HCT116 (cell line): ENCODE data around the gene TSPEAR. TPM values are rescaled to one million over a fixed set of nuclear protein-coding genes. Genes with fewer than 3 reads are reported as not detected.

Experiments
- ATAC-seq: fragments of 200-7000 bp; cut with Tn5 transposase; 2 replicates; pipeline ENCODE4 v1.9.1; 2020; ENCODE audit warnings: mild to moderate bottlenecking, moderate library complexity
- BruUV-seq: library from RNA; stranded (reverse); fragments of 400-500 nt; replicated peaks from 2 replicates; lab custom pipeline; 2021; lab: Mats Ljungman, UMichigan
- CTCF ChIA-PET: fragments of 300-600 bp; sonication (Branson Sonifier 250); formaldehyde crosslinking; loops from one replicate; lab custom pipeline; 2021; ENCODE audit warnings: antibody characterized with exemption; lab: Charles Lee
- POLR2A ChIA-PET: fragments of 300-600, 350-600 bp; sonication (Branson Sonifier 250); formaldehyde crosslinking; loops from one replicate; lab custom pipeline; 2021; ENCODE audit warnings: antibody characterized with exemption; lab: Charles Lee
- RAD21 ChIA-PET, 2 experiments: fragments of 300-600 bp; sonication (Branson Sonifier 250); formaldehyde crosslinking; loops; one replicate each; lab custom pipeline; 2023; ENCODE audit warnings: low total read pairs in 2 of 2; ENCODE audit not compliant: uncharacterized antibody in 2 of 2, unreplicated experiment in 2 of 2, low non-redundant PET in 1 of 2; lab: Charles Lee
- DNase-seq: peaks from one replicate; pipeline ENCODE4 v3.0.0-alpha.2; 2010; ENCODE audit warnings: low read depth, low spot score
- H2AFZ ChIP-seq: fragments of 200-600 bp; shearing (Covaris generic), sonication (generic); 2 replicates; pipeline ENCODE4 v1.6.1; 2017; ENCODE audit warnings: low read depth, mixed run types, mixed read lengths, antibody characterized with exemption, low read length; ENCODE audit not compliant: poor library complexity, severe bottlenecking
- H3K27ac ChIP-seq: 2 replicates; pipeline ENCODE4 v1.5.1; 2012; ENCODE audit warnings: low read depth, low read length
- H3K27me3 ChIP-seq: fragments of 200-600 bp; sonication (generic); 2 replicates; pipeline ENCODE4 v1.6.1; 2016; ENCODE audit warnings: mixed run types, low read length, mixed read lengths; ENCODE audit not compliant: insufficient read depth
- H3K36me3 ChIP-seq, 2 experiments: fragments of 200-500 bp in 1 of 2; fragments of 200-600 bp in 1 of 2; sonication (Bioruptor generic) in 1 of 2; sonication (generic) in 1 of 2; 2 replicates each; pipeline versions ENCODE4 v1.5.1 to v1.6.1; 2014 to 2016; ENCODE audit warnings: low read length in 2 of 2, inconsistent platforms in 1 of 2, mixed read lengths in 1 of 2, mixed run types in 1 of 2; ENCODE audit not compliant: insufficient read depth in 2 of 2, control insufficient read depth in 1 of 2
- H3K4me1 ChIP-seq, 2 experiments: fragments of 200-600 bp in 1 of 2; sonication (generic) in 1 of 2; 2 replicates each; pipeline versions ENCODE4 v1.5.1 to v1.6.1; 2012 to 2017; ENCODE audit warnings: low read length in 2 of 2, inconsistent platforms in 1 of 2, mild to moderate bottlenecking in 1 of 2, mixed read lengths in 1 of 2, mixed run types in 1 of 2, moderate library complexity in 1 of 2; ENCODE audit not compliant: insufficient read depth in 2 of 2, control insufficient read depth in 1 of 2
- H3K4me2 ChIP-seq: fragments of 200-600 bp; sonication (generic); 2 replicates; pipeline ENCODE4 v1.6.1; 2017; ENCODE audit warnings: mixed run types, low read length, mixed read lengths
- H3K4me3 ChIP-seq, 2 experiments: fragments of 200-600 bp in 1 of 2; sonication (generic) in 1 of 2; replicated peaks in 1 of 2; 2 replicates each; pipeline ENCODE4 v1.5.1; 2011 to 2016; ENCODE audit warnings: low read length in 2 of 2, control low read depth in 1 of 2, low read depth in 1 of 2, mild to moderate bottlenecking in 1 of 2, mixed read lengths in 1 of 2, mixed run types in 1 of 2
- H3K79me2 ChIP-seq: fragments of 200-600 bp; sonication (generic); 2 replicates; pipeline ENCODE4 v1.6.1; 2017; ENCODE audit warnings: mild to moderate bottlenecking, mixed run types, low read length, moderate library complexity, mixed read lengths; ENCODE audit not compliant: insufficient read depth
- H3K9ac ChIP-seq: fragments of 200-600 bp; sonication (generic); 2 replicates; pipeline ENCODE4 v1.6.1; 2016; ENCODE audit warnings: low read length, mixed read lengths
- H3K9me2 ChIP-seq: fragments of 200-600 bp; sonication (generic), shearing (Covaris generic); 2 replicates; pipeline ENCODE4 v1.6.1; 2017; ENCODE audit warnings: mixed run types, mild to moderate bottlenecking, moderate library complexity; ENCODE audit not compliant: insufficient read depth
- H3K9me3 ChIP-seq, 2 experiments: fragments of 200-500 bp in 1 of 2; fragments of 200-600 bp in 1 of 2; sonication (Bioruptor generic) in 1 of 2; sonication (generic) in 1 of 2; 2 replicates each; pipeline ENCODE4 v1.6.1; 2014 to 2017; ENCODE audit warnings: low read length in 2 of 2, mixed read lengths in 2 of 2, inconsistent platforms in 1 of 2, low read depth in 1 of 2, mild to moderate bottlenecking in 1 of 2, mixed run types in 1 of 2, moderate library complexity in 1 of 2; ENCODE audit not compliant: control insufficient read depth in 1 of 2, insufficient read depth in 1 of 2
- H4K20me1 ChIP-seq: fragments of 200-600 bp; sonication (generic), shearing (Covaris generic); 2 replicates; pipeline ENCODE4 v1.6.1; 2017; ENCODE audit warnings: mixed run types, mild to moderate bottlenecking, moderate library complexity; ENCODE audit not compliant: insufficient read depth
- ATF3 ChIP-seq: IDR thresholded peaks from 2 replicates; pipeline ENCODE4 v1.6.1; 2012
- CBX3 ChIP-seq: IDR thresholded peaks from 2 replicates; pipeline ENCODE4 v1.6.1; 2012; ENCODE audit warnings: low read depth
- CEBPB ChIP-seq: IDR thresholded peaks from 2 replicates; pipeline ENCODE4 v1.6.1; 2012; ENCODE audit warnings: low read depth
- ELF1 ChIP-seq: IDR thresholded peaks from 2 replicates; pipeline ENCODE4 v1.6.1; 2012; ENCODE audit warnings: low read depth, borderline replicate concordance
- EZH2phosphoT487 ChIP-seq: fragments of 200-600 bp; IDR thresholded peaks from 2 replicates; pipeline ENCODE4 v1.6.1; 2018; ENCODE audit warnings: antibody characterized with exemption, borderline replicate concordance
- FOSL1 ChIP-seq: IDR thresholded peaks from 2 replicates; pipeline ENCODE4 v1.6.1; 2012; ENCODE audit warnings: low read depth
- JUND ChIP-seq: IDR thresholded peaks from 2 replicates; pipeline ENCODE4 v1.6.1; 2012
- MAX ChIP-seq: IDR thresholded peaks from 2 replicates; pipeline ENCODE4 v1.6.1; 2012
- POLR2A ChIP-seq: IDR thresholded peaks from 2 replicates; pipeline ENCODE4 v1.7.0; 2011; ENCODE audit warnings: borderline replicate concordance; ENCODE audit not compliant: insufficient read depth, insufficient read length; ENCODE audit errors: extremely low read depth
- POLR2AphosphoS5 ChIP-seq: IDR thresholded peaks from 2 replicates; pipeline ENCODE4 v1.6.1; 2011; ENCODE audit warnings: mild to moderate bottlenecking, low read depth, low read length, moderate library complexity
- RAD21 ChIP-seq: IDR thresholded peaks from 2 replicates; pipeline ENCODE4 v1.6.1; 2012; ENCODE audit warnings: low read depth, mild to moderate bottlenecking
- REST ChIP-seq: IDR thresholded peaks from 2 replicates; pipeline ENCODE4 v1.6.1; 2012; ENCODE audit warnings: low read depth
- SIN3A ChIP-seq: IDR thresholded peaks from 2 replicates; pipeline ENCODE4 v1.6.1; 2012; ENCODE audit warnings: low read depth
- SP1 ChIP-seq: IDR thresholded peaks from 2 replicates; pipeline ENCODE4 v1.6.1; 2012; ENCODE audit warnings: low read depth
- SRF ChIP-seq: IDR thresholded peaks from 2 replicates; pipeline ENCODE4 v1.6.1; 2012; ENCODE audit warnings: low read depth
- TCF7L2 ChIP-seq: IDR thresholded peaks from 2 replicates; pipeline ENCODE4 v1.7.0; 2011; ENCODE audit warnings: borderline replicate concordance, inconsistent platforms; ENCODE audit not compliant: insufficient read depth, insufficient read length; ENCODE audit errors: extremely low read depth
- YY1 ChIP-seq: IDR thresholded peaks from 2 replicates; pipeline ENCODE4 v1.6.1; 2011; ENCODE audit warnings: low read length, low read depth, moderate library complexity, mild to moderate bottlenecking; ENCODE audit not compliant: insufficient replicate concordance; ENCODE audit errors: extremely low read depth
- ZBTB33 ChIP-seq: IDR thresholded peaks from 2 replicates; pipeline ENCODE4 v1.6.1; 2011; ENCODE audit warnings: mild to moderate bottlenecking, low read length, moderate library complexity; ENCODE audit not compliant: insufficient replicate concordance; ENCODE audit errors: extremely low read depth
- ZFX ChIP-seq: fragments of 450-650 bp; IDR thresholded peaks from 2 replicates; pipeline ENCODE4 v1.6.1; 2017
- ZNF274 ChIP-seq: fragments of 200-500 bp; sonication (Bioruptor generic); IDR thresholded peaks from 2 replicates; pipeline ENCODE4 v1.6.1; 2014; ENCODE audit warnings: mild to moderate bottlenecking, low read depth, low read length, inconsistent platforms
- intact Hi-C: fragments of 100-400 bp; cut with micrococcal nuclease; formaldehyde crosslinking; loops from 2 replicates; pipeline ENCODE4 v1.10.0; 2022
- total RNA-seq: library from RNA; stranded (reverse); gene quantifications from one replicate; pipeline ENCODE4 v1.2.1, GENCODE V29; 2021; ENCODE audit not compliant: unreplicated experiment

The TSPEAR gene
- total RNA-seq, 1 experiment from 2014 or later = not detected

GRCh38 chr21:44490816-44491215, 220.6 kb downstream of the TSPEAR start:
- CTCF ChIA-PET = no interaction called here

More at GRCh38 chr21:44490816-44491215, 220.6 kb downstream of the TSPEAR start:
- BruUV-seq = no TSS peak
- intact Hi-C loops = no loop called here
- H3K4me3 ChIP-seq = no peak overlapping the region
- no peak overlapping the region for H3K9ac ChIP-seq
- no peaks in the 10 kb centered on the region for H4K20me1 ChIP-seq
- RAD21 ChIA-PET = no interaction called here
- POLR2A ChIA-PET = no interaction called here
- no peaks in the 10 kb centered on the region for H3K4me1 ChIP-seq
- no peaks in the 10 kb centered on the region for H3K36me3 ChIP-seq
- no peak overlapping the region for H3K4me2 ChIP-seq
- peaks cover 7% of the 10 kb centered on the region; the same call in 1 of the 2 replicates for H3K27me3 ChIP-seq
- TF ChIP-seq POLR2A (no peak), ZNF274 (no peak), FOSL1 (no peak), REST (no peak), ZFX (no peak), ZBTB33 (no peak), MAX (no peak), SRF (no peak), CEBPB (no peak), POLR2AphosphoS5 (no peak), SIN3A (no peak), RAD21 (no peak), ELF1 (no peak), EZH2phosphoT487 (no peak), YY1 (no peak), TCF7L2 (no peak), ATF3 (no peak), JUND (no peak), CBX3 (no peak), SP1 (no peak)
- DNase-seq (no peak), ATAC-seq (no peak)
- H2AFZ ChIP-seq = no peak overlapping the region
- H3K9me2 ChIP-seq = no peaks in the 10 kb centered on the region
- no peak overlapping the region for H3K27ac ChIP-seq
- H3K9me3 ChIP-seq = peaks cover 11 to 13% of the 10 kb centered on the region in 2 experiments; a peak in 2 of 4 replicates
- H3K79me2 ChIP-seq = no peaks in the 10 kb centered on the region
